GM21360 (cell line): ENCODE results near the gene MS4A6E.
"Not testable (repeated sequence)": the region's sequence is repeated elsewhere in the genome, so short reads cannot be mapped to it uniquely, and the experiment has no call there.

Experiments used
- ATAC-seq: cut with Tn5 transposase; IDR thresholded peaks from one replicate; pipeline ENCODE4 v1.9.1; 2021; ENCODE audit warnings: mild to moderate bottlenecking, moderate library complexity; ENCODE audit not compliant: unreplicated experiment

MS4A6E gene

DNA sequence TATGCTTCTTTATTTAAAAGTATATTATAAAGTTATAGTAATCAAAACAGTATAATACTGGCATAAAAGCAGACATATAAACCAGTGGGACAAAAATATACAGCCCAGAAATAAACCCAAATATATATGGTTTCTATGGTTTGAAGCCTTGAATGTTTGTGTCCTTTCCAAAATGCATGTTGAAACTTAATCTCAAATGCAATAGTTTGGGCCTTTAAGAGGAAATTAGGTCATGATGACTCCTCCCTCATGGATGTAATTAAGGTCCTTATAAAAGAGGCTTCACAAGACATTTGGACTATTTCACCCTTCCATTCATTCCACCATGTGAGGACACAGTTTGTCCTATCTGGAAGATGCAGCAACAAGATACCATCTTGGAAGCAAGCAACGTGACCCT is at the start of gene MS4A6E:
Gene MS4A6E, plus strand, starts transcription at position 301 of the 400 bp plus-strand sequence. CDS start 7,641 bp downstream, outside the sequence.
- ATAC-seq, result no peak

DNA sequence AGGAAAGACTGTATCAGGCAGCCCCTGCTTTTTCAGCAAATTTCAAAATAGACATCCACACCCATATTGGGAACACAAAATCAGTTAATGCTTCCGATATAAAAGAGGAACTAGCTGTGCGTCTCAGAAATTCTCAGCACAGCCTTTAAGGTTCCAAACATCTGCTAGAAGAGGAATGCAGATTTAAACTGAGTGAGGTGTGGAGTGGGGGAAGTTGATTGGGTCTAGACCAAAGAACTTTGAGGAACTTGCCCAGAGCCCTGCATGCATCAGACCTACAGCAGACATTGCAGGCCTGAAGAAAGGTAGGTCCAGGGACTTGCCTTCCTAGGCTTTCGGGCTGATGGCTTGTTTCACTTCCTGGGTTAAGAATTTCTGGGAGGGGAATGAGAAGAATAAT is 46.6 kb upstream of the MS4A6E start, which contains the start of gene MS4A4A:
Gene MS4A4A, plus strand, starts transcription at position 255 of the 400 bp plus-strand sequence. Its CDS starts 10 bp downstream, at position 265.
- ATAC-seq, result no peak

- no peak for ATAC-seq
Measured at GRCh38 chr11:60281485-60281884, 45.6 kb upstream of the MS4A6E start.

GRCh38 chr11:60282286-60282685 is 44.8 kb upstream of the MS4A6E start:
- ATAC-seq, result no peak

DNA sequence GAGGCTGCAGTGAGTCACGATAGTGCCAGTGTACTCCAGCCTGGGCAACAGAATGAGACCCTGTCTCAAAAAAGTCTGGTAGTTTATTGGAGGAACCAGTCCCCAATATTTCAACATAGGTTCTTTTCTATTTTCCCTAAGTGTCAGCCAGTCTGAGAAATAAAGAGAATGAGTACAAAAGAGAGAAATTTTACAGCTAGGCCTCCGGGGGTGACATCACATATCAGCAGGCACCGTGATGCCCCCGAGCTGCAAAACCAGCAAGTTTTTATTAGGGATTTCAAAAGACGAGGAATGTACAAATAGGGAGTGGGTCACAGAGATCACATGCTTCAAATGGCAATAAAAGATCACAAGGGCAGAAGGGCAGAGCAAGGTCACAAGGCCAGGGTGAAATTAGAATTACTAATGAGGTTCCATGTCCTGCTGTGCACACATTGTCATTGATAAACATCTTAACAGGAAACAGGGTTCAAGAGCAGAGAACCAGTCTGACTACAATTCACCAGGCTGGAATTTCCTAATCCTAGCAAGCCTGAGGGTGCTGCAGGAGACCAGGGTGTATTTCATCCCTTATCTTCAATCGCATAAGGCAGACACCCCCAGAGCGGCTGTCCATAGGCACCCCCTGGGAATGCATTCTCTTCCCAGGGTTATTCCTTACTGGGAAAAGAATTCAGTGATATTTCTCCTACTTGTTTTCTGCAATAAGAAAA is 41.5 kb upstream of the MS4A6E start:
- not testable (repeated sequence) for ATAC-seq

DNA sequence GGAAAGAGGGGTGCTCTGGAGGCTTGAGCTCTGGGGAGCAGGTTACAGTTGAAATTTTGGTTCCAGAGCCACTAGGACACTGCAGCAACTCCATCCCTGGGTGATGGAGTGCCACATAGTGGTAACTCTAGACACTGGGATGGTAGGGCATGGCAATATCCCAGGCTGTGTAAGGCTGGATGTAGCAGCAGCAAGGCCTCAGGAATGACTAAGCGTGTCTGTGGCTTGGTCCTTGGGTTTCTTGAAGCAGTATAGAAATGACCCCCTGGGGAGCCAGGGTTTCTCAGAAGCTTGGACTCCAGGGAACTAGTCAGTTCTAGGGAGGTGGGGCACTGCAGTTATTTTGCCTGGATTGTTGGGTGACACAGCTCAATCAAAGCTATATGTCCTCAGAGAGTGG is 38.5 kb upstream of the MS4A6E start:
- no peak for ATAC-seq

DNA sequence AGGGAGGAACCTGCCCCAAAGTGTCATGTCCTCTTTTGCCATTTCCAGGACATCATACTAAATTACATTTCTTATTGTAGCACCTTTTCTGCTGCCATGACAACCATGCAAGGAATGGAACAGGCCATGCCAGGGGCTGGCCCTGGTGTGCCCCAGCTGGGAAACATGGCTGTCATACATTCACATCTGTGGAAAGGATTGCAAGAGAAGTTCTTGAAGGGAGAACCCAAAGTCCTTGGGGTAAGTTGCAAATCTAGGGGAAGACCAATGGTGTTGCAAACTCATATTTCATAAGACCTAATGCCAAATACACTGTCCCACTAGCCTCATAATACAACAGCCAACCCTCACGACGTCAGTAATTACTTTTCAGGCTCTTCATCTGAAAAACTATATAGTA is 34.9 kb upstream of the MS4A6E start:
- ATAC-seq, result no peak

DNA sequence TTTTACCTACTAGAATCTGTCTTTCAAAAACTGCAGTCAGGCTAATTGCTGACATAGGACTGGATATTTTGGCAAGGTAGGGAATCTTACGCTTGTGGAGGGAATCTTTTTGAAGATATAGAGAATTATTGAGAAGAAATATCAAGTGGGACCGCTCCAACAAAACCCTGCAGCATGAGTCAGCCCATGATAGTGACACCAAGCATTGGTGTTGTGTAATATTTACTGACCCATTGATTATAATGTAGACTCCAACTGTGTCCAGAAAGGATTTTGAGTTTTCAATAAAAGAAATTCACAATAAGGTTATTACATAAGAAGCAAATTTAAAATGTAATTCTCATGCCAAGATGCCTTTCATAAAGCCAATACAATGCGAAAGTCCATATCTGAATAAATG is 25.9 kb upstream of the MS4A6E start:
- no peak for ATAC-seq

DNA sequence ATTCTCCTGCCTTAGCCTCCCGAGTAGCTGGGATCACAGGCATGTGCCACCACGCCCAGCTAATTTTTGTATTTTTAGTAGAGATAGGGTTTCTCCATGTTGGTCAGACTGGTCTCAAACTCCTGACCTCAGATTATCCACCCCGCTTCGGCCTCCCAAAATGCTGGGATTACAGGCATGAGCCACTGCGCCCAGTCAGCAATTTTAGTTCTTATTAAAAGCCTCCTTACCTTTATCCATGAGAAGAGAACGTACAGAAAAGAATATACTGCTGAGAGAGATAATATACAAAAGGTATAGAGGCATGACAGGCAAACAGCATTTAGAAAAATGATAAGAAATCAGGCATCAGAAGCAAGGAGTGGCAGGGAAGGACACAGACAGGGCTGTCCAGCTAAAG is 25.2 kb upstream of the MS4A6E start:
- ATAC-seq, result not testable (repeated sequence)

DNA sequence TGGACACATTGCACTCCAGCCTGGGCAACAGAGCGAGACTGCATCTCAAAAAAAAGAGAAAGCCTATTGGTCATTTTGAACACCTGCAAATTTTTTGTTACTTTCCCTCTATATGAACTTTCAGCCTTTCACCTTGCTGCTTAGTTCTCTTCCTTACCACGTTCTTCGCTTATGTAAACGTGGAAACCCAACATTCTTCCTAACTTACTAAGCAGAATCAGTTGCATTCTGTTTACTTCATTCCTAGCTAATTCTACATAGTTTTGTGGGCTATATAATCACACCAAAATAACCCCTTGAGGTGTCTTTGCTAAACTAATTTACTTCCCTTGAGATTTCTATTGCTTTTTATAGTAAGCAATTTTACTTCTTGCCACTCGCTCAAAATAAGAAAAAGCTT is 23.4 kb upstream of the MS4A6E start:
- ATAC-seq, result no peak

- ATAC-seq, result no peak
Measured at GRCh38 chr11:60305906-60306619, 21.0 kb upstream of the MS4A6E start.

DNA sequence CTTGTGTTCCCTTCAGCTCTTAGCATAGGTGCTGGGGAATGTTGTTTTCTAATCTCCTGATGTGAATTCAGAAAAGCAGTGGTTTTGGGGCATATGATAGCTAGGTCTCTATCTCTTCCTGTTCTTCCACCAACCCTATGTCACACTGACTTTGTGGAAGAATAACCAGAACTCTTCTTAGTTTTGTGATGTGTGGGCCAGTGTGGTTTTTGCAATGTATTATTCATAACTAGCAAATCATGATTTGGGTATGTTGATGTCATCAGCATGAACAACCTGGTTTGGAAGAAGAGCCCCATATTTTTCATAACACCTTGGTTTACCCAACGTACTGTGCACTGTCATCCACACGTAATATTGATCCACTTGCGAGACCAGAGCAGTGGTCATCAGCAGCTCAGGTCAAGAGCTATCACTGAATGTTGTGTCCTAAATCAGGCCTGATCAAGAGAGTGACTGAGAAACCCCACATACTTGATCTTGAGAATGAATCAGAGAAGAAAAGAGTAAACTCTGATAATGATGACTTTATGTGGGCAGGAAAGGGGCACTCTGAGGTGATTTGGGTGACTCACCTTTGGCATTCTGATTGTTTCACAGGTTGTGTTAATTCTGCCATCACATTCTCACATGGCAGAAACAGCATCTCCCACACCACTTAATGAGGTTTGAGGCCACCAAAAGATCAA is 19.4 kb upstream of the MS4A6E start:
- ATAC-seq, result no peak

- ATAC-seq, result peak; percentile 65
Measured at GRCh38 chr11:60310407-60310998, 16.6 kb upstream of the MS4A6E start.

DNA sequence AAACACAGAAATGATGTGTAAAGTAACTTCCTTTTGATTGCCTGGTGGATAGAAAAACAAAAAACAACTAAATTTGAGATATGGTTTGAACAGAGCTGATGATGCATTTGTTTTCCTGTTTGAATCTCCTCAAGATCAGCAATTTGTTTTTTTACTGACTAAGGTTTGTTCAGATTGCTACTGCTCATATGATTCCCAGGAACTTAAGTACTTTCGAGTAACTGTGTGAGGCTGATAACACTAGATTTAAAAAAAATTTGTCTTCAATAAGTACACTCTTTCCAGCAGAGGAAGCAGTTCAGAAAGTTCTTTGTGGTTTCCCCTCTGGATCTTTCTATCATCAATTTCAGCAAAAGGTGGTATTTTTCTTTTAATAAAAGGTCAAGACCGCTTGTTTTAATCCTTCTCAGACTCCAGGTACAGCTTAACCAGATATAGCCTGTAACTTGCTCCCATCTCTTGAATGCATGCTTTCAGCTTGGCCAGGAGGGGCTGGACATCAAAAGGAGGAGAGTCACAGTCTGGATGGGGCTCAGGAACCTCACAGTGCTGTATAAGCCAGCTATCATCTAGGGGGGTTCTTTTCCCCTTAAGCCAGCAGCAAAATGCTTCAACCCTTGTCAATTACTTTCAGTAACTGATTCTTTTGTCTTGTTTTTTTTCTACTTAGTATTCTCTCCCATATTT is 12.3 kb upstream of the MS4A6E start:
- no peak for ATAC-seq

GRCh38 chr11:60315871-60316270 is 11.2 kb upstream of the MS4A6E start:
- no peak for ATAC-seq

GRCh38 chr11:60316317-60316716 is 10.7 kb upstream of the MS4A6E start:
- no peak for ATAC-seq

- ATAC-seq, result peak; percentile 77
Measured at GRCh38 chr11:60318726-60319125, 8.3 kb upstream of the MS4A6E start.

- ATAC-seq, result no peak
Measured at GRCh38 chr11:60321051-60321450, 6.0 kb upstream of the MS4A6E start.

DNA sequence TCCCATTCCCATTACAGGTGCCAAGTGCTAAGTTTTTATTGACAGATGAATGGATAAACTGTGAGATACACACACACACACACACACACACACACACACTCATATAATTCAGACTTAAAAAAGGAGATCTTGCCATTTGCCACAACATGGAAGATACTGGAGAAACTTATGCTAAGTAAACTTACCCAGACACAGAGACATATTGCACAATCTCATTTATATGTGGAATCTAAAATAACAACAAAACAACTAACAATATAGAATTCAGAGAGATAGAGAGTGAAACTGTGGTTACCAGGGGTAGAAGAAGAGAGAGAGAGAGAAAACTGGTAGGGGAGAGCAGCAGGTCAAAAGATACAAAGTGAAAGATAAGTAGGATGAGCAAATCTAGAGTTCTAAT is 1.4 kb downstream of the MS4A6E start:
- ATAC-seq, result no peak

DNA sequence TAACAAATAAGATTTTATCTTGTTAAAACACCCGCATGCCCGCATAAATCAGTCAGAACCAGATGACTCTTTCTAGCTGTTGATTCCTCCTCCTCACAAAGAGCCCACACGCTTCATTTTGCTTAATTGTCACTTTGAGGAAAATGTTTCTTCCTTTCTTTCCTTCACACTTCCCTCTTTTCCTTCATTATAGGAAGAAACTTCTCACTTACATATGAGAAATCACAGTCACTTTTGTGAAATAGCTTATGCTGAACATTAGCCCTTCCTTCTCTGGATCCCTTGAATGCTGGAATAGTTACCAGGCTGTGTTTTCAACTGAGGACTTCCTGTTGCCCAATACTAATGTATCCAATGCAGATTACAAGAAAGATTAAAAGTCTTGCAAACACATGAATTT is 5.8 kb downstream of the MS4A6E start:
- no peak for ATAC-seq
